Measurements from ENCODE around the gene ADAMTS2.
A peak's percentile ranks its signal among the peaks of the same experiment; 100 is the strongest.

Gene ADAMTS2

GRCh38 chr5:179171251-179171815, 173.9 kb downstream of the ADAMTS2 start:
- H3K4me3 ChIP-seq (ENCODE audit: low read depth, low read length): no peak overlapping the region
- no peak for TF ChIP-seq CTCF (IDR thresholded peaks at IDR 0.05; ENCODE audit: borderline replicate concordance, insufficient read depth, low read depth, low read length)

- no peak for TF ChIP-seq CTCF (IDR thresholded peaks at IDR 0.05; ENCODE audit: borderline replicate concordance, insufficient read depth, low read depth, low read length)
- no peak overlapping the region for H3K4me3 ChIP-seq (ENCODE audit: low read depth, low read length)
These were observed 174.7 kb downstream of the ADAMTS2 start for GRCh38 chr5:179170606-179171005.

- no peak overlapping the region for H3K4me3 ChIP-seq (ENCODE audit: low read depth, low read length)
- no peak for TF ChIP-seq CTCF (IDR thresholded peaks at IDR 0.05; ENCODE audit: borderline replicate concordance, insufficient read depth, low read depth, low read length)
These were observed 175.4 kb downstream of the ADAMTS2 start for GRCh38 chr5:179169836-179170235.

GRCh38 chr5:179168664-179169063, 176.6 kb downstream of the ADAMTS2 start:
- no peak for TF ChIP-seq CTCF (IDR thresholded peaks at IDR 0.05; ENCODE audit: borderline replicate concordance, insufficient read depth, low read depth, low read length)
- no peak overlapping the region for H3K4me3 ChIP-seq (ENCODE audit: low read depth, low read length)

DNA sequence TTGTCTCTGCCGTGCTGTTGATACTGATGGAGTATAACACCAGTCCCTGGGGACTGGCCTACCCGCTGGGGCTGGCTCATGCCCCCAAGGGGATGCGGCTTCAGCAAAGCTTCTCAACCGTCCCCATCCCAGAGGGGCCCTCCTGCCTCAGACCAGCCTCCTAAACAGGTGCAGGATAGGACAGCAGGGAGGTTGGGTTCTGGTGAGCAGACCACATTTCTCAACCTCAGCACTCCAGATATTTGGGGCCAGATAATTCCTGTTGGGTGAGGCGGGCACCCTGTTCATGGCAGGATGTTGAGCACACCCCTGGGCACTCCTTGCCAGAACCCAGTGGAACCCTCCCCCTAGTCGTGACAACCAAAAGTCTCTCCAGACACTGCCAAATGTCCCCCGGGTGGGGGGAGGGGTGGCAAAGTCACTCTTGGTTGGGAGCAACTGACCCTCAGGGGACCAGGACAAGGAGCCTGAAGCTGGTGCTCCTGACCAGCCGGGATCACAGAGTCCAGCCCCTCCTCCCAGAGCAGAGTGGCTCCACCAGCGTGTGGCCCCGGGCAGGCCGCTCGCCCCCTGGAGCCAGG, 177.3 kb downstream of the ADAMTS2 start:
- no peak for TF ChIP-seq CTCF (IDR thresholded peaks at IDR 0.05; ENCODE audit: borderline replicate concordance, insufficient read depth, low read depth, low read length)
- no peak overlapping the region for H3K4me3 ChIP-seq (ENCODE audit: low read depth, low read length)

DNA sequence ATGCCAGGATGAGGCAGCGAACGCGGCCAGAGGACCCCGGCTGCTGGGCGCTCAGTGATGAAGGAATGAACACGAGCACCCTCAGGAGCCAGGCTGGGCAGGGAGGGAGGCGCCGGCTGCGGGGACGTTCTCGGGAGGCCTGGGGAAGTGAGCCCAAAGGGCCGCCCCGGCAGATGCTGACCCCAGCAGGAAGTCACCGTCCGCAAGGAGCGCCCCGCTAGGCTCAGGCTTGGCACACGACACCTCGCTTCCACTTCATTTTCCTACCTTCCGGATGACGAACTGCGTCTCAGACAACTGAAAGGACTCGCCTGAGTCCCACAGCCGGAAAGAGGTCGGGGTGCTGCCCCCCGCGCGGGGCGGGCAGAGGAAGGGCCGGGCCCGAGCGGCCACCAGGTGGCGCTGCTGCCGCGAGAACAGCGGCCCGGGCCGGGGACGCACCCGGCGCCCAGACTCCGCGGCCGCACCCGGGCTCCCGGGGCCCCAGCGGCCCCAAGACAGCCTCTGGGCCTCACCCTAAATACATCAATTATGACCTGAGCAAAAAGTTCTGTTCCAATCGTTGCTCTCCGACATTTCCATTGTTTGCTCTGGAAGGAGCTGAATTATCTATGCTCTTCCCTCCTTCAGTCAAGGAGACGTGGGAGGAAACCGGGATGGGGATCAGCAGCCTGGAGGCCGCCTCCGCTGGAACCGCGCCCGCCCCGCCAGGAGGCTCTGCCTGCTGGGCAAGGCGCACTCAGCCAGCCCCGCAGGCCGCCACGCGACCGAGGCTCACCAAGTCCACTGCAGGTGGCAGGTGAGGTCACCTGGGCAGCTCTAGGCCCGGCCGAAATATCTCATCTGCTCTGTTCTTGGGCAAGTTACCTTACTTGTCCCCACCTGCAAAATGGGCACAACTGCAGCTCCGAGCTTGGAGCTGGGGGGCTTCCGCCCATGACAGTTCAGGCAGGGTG, 178.1 kb downstream of the ADAMTS2 start:
- TF ChIP-seq CTCF (IDR thresholded peaks at IDR 0.05; ENCODE audit: borderline replicate concordance, insufficient read depth, low read depth, low read length): peak; percentile 59
- no peak overlapping the region for H3K4me3 ChIP-seq (ENCODE audit: low read depth, low read length)
